ENCODE data around the gene KDELR3.

KDELR3 gene

GRCh38 chr22:38440747-38441350 lies 27.0 kb upstream of the KDELR3 start:
- no peak for DNase-seq

GRCh38 chr22:38441620-38442287 lies 26.1 kb upstream of the KDELR3 start:
- DNase-seq, result no peak

- no peak for DNase-seq
These were observed 24.8 kb upstream of the KDELR3 start for GRCh38 chr22:38442967-38443627.

GRCh38 chr22:38443628-38444521 lies 24.0 kb upstream of the KDELR3 start:
- no peak for DNase-seq

GRCh38 chr22:38444783-38445182 lies 23.1 kb upstream of the KDELR3 start:
- DNase-seq, result no peak

- no peak for DNase-seq
These were observed 21.8 kb upstream of the KDELR3 start for GRCh38 chr22:38446018-38446601.

- no peak for DNase-seq
These were observed 18.8 kb upstream of the KDELR3 start for GRCh38 chr22:38448945-38449745.

- DNase-seq, result no peak
These were observed 18.1 kb upstream of the KDELR3 start for GRCh38 chr22:38449776-38450175.

GRCh38 chr22:38450234-38450797 lies 17.6 kb upstream of the KDELR3 start:
- no peak for DNase-seq

- no peak for DNase-seq
These were observed 16.5 kb upstream of the KDELR3 start for GRCh38 chr22:38451404-38451803.

GRCh38 chr22:38451864-38452263 lies 16.0 kb upstream of the KDELR3 start:
- no peak for DNase-seq

GRCh38 chr22:38452373-38453065 lies 15.4 kb upstream of the KDELR3 start:
- no peak for DNase-seq

- DNase-seq, result no peak
These were observed 14.7 kb upstream of the KDELR3 start for GRCh38 chr22:38453066-38453672.

GRCh38 chr22:38453996-38454352 lies 13.9 kb upstream of the KDELR3 start:
- no peak for DNase-seq

- no peak for DNase-seq
These were observed 13.4 kb upstream of the KDELR3 start for GRCh38 chr22:38454353-38455075.

- DNase-seq, result no peak
These were observed 12.8 kb upstream of the KDELR3 start, which contains the start of gene KCNJ4 for GRCh38 chr22:38455076-38455529. Gene KCNJ4, minus strand, starts transcription at chr22:38455199. Its CDS starts 27,067 bp downstream, at chr22:38428132.

GRCh38 chr22:38455530-38456271 lies 12.2 kb upstream of the KDELR3 start:
- no peak for DNase-seq

- DNase-seq, result no peak
These were observed 11.5 kb upstream of the KDELR3 start for GRCh38 chr22:38456272-38456835.
